NAMALWA (cell line): ENCODE measurements around the gene KAT2A.

Experiments
- DNase-seq: peaks from one replicate; pipeline ENCODE4 v3.0.0-alpha.2; 2015; ENCODE audit warnings: low spot score

The KAT2A gene

DNA sequence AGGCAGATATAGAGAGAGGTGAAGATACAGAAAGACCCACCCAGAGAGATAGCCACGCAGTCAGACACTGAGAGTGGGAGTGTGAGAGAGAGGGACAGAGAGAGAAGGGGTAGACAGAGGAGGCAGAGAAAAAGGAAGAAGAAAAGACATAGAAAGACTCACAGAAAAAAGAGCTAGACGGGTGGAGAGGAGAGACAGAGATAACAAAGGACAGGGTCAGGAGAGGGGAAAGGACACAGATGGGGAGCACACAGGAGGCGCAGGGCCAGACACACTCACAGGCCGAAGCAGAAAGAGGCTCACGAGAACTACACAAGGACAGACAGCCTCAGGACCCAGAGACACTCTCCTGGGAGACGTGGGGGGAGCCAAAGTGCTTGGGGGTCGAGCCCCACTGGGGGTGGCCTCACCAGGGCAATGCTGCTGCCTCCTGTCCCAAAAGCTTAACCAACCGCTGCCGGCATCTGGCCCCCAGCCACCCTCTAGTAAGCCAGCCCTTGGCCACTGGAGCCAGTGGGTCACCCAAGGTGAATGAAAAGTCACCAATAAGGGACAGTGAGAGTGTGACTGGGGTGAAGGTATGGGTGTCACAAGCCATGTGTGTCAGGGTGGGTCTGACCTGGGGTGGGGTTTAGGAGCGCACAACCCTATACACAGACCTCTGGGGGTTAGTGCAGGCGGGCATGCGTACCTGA, 26.6 kb downstream of the KAT2A start:
- no peak for DNase-seq

DNA sequence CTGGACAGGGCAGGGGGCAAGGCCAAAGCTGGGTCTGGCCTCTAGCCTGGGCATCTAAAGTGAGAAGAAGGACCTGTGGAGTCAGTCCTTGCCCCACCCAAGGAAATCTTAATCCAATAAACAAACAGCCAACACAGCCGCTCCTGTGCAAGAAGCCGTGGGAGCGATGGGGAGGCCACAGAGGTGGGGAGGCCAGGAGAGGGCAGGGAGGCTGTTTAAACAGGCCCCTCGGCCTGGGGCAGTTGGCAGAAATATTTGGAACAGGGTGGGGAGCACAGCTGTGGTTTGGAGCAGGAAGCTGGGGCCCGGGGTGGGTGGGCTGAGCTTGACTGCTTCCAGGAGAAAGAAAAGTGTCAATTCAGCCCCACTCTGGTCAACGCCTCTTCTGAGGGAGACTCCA, 28.2 kb downstream of the KAT2A start:
- DNase-seq, result no peak

DNA sequence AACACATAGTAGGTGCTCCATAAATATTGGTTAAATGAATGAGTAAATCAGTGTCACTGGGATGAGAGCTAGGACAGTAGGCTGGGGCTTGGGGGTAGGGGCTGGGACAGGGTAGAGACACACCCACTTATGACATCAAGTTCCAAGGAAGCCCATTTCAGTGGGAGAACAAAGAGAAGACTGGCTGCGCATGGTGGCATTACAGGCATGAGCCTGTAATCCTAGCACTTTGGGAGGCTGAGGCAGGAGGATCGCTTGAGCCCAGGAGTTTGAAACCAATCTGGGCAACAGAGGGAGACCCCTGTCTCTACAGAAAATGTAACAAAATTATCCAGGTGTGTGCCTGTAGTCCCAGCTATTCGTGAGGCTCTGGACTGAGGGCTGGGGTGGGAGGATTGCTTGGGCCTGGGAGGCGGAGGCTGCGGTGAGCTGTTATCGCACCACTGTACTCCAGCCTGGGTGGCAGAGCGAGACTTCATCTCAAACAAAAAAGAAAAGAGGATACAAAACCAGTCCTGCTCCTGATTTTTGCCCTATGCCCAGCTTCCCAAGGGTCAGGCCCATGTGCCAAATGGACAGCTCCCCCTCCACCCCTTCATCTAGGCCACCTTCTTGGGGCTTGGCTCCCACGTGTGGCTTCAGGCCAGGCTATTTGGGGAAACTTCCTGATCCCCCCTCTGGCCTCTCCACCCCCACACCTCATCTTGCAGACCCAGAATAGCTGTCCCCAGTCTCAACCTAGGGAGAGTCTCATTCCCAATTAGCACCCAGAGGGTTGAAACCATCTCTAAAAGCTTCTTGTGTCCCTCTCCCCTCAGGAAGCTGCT, 30.0 kb downstream of the KAT2A start:
- DNase-seq, result no peak

DNA sequence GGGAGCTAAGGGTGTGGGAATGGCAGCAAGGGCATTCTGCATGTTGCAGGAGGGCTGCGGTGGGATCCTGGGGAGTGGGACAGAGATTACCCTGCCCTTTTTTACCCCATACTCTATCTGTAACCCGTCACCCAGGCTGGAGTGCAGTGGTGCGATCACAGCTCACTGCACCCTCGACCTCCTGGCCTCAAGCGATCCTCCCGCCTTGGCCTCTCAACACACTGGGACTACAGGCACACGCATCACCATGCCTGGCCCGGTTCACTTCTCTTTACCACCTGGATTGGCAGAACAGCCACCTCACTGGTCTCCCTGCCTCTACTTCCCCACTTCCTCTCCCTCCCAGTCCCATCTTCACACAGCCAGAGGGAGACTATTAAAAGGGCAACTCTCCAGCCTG, 32.4 kb downstream of the KAT2A start:
- DNase-seq, result no peak

DNA sequence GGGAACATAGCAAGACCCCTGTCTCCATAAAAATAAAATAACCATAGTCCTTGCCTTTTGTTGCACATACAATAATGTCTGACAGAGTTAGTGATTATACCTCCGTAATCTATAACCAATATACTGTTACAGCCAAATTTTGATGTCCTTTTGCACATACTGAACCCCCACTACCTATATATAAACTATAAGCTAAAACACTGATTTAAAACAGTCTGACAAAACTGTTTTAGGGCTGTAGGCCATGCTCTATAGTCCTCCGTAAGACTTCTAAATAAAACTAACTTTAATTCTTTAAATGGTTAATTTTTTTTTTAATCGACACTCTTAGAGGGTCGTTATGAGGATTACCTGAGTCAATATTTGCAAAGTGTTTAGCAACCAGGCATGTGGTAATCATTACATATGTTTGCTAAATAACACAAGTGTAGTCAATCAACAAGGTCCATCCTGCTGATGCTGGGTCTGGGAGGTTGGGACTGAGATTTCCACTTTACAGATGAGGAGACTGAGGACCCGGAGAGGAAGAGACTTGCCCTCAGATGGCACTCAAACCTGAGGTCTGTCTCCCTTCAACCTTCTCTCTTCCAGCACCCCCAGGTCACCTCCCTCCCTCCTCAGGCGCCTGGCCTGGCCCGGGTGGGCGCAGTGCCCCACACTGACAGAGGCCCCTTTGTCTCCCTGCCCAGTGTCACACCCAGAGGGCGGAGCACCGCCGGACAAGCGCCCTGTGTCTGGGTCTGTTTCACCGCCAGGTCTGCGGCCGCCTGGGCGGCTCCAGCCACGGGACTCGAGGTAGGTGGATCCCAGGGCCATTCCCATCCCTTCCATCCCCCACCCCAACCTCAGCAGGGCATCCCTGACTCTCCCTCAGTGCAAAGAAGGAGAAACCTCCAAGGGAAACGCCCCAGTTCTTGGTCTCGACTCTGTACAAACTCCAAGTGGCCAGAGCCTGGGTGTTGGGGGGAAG, 33.1 kb downstream of the KAT2A start:
- DNase-seq, result no peak

DNA sequence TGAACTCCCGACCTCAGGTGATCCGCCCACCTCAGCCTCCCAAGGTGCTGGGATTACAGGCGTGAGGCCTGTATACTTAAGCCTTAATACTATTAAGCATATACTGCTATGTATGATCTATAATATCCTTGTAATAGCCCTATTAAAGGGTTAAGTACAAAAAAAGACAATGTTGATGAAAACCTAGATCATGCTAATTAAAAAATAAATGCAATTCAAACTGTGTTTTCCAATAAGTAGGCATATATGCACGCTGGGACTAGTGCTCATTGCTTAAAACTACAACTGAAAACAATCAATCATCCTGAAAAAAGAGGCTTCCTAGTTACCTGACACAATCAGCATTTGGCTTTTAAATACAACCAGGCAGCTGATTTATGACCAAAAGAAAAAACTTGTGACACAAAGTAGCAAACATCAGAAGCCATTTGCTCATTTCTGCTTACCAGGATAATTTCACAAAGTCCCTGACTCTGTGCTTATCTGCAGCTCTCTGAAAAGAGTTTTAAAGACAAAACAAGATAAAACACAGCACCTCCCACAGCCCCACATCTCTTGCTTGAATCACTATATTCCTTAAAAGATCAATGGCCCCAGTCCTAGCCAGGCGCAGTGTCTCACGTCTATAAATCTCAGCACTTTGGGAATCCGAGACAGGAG, 34.0 kb downstream of the KAT2A start:
- no peak for DNase-seq

DNA sequence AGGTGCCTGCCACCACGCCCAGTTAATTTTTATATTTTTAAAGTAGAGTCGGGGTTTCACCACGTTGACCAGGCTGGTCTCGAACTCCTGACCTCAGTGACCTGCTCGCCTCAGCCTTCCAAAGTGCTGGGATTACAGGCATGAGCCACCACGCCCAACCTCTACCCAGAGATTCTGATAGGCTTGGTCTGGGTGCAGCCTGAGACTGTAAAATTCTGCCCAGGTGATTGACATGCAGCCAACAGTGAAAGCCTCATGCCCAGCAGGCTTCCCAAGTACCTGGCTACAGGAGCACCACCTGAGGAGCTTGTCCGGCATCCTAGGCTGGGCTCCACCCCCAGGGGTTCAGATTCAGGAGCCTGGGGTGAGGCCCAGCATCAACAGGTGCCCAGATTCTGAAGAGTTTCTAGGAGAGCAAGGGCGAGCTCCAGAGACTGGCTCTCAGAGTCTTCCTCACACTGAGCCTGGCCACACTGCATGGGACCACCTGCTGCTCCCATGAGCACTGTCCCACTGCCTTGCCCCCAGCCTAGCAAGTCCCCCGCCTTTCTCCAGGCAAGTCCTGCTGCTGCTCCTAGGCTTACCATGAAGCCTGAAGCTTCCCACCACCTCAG, 39.5 kb downstream of the KAT2A start:
- DNase-seq, result no peak

DNA sequence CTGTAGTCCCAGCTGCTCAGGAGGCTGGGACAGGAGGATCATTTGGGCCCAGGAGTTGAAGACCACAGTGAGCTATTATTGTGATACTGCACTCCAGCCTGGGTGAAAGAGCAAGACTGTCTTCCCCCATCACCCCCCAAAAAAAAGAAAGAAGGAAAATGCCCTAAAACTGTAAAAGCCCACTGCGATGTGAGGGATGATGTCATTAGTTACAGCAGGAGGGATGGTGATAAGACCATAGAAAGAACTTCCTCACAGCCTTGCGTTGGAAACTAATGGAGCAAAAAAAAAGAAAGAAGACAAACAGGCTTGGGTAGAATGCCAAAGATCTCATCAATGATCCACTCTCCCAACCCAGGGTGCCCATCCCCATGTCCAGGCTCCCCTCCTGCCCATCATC, 41.6 kb downstream of the KAT2A start:
- DNase-seq, result no peak

DNA sequence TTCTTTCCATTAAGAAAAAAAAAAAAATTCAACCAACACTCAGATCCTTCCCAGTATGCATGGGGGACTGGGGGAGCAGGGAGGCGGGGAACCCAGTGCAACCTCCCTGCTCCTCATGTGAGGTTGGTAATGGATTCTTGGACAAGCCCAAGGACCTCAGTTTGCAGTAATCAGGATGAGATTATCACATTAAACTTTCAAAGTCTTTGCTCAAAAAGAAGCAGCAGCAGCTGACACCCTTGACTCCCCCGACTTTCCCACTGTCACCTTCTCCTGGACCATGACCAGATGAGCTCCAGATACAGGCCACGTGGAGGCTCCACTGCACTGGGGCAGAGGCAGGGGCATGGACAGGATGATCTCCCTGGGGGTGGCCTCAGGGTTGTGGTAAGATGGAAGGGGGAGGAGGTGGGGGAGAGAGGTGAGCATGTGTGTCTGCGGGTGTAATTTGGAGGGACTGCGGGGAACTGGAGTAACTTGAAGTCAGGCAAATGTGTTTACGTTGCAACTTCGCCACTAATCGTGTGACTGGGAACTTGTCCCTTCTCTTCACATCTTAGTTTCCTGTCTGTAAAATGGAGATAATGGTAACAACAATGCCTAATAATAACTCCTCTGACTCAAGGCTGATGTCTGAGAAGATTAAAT, 42.6 kb downstream of the KAT2A start:
- no peak for DNase-seq

DNA sequence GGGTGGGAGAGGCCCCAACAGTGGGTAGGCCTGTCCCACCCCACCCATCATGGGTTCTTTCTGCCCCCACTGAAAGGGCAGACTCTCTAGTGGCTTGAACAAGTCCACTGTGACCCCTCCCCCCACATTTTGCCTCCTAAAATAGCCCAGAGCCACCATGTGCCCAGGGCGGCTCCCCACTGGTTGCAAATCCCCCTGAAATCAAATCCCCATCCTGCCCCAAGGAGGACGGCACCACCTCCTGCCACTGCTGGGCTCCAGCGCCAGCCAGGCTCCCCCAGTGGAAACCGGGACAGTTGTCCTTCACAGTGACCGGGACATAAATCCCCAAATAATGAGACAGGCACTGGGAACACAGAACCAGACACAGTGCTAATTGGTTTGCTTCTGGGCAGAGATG, 43.4 kb downstream of the KAT2A start:
- no peak for DNase-seq

DNA sequence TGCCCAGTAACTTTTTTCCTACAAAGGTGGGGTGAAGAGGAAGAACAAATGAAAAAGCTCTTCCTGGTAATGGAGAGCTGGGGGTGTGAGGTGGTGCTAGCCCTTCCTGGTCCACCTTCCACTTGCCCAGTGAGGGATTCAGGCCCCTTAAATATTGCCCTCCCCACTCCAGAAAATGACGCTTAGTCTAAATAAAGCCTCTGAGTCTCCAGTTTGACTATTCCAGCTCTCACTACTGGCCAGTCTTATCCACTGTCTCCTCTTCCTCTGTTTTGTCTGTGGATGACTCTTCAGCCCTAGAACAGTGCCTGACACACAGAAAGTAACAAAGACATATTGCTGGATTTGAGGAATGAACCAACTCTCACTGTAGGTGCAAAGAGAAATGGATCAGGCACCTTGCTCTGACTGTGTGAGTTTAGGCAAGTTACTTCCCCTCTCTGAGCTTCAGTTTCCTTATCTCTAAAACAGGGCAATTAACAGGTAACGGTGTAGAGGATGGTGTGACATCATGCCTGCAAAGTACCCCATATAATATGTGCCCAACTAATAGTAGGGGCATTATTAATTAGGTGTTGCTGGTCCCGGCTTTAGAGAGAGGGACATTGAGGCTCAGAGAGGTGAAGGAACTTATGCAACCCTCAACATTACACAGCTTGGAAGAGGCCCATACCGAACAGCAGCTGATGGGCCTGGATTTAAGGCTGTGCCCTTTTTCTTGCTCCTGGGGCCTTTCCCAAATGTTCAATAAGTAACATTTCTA, 44.2 kb downstream of the KAT2A start:
- DNase-seq, result no peak

DNA sequence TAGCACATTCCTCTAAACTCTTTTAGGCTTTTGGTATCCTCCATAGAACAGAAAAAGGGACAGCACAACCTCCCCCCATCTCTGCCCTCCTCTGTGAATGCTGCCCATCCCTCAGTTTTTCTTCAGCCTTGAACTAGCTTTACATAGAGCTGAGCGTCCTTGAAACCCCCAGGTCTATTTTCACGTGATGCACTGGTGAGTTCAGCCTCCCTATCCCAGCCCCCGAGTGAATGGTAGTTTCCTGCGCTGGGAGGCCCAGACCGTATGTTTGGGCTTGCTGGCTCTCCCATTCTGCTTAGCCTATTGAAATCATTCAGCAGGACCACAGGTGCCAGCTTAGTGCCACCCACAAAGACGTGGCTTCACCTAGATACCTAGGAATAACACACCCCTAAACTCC, 45.4 kb downstream of the KAT2A start:
- DNase-seq, result no peak

DNA sequence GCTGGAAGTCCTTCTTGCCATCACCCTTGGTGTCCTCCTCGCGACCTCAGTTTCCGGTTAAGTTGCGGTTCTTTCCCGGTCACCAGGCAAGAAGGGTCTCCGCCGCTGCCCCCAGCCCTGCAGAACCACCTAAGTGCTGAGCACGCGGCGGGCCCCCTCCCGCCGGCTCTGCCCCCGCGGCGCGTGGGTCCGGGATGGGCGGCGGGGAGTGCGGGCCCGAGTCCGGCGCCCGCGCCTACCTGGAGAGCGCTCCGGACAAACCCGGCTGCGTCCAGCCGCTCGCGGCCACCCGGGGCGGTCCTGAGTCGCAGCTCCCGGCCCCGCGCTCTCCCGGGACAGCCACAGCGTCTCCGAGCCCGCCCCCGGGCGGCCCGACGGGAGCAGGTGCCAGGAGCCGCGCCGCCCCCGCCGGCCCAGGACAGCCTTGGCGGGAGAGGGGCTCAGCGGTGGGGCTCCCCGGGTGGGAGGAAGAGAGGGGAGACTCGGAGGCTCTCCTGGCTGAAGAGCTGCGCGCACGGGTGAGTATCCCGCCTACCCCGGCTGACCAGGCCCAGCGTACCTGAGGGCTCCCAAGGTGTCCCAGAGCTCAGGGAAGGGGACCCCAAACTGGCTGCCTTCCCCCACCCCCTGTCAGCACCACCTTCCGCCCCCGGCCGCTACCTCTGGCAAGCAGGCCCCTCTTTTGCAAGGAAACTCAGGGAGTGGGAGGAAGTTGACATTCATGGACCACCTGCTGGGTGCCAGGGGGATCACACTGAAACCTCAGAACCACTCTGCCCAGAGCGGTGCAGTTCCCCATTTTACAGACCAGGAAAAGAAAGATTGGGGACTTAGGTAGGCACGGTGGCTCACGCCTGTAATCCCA, 48.6 kb downstream of the KAT2A start:
- no peak for DNase-seq

DNA sequence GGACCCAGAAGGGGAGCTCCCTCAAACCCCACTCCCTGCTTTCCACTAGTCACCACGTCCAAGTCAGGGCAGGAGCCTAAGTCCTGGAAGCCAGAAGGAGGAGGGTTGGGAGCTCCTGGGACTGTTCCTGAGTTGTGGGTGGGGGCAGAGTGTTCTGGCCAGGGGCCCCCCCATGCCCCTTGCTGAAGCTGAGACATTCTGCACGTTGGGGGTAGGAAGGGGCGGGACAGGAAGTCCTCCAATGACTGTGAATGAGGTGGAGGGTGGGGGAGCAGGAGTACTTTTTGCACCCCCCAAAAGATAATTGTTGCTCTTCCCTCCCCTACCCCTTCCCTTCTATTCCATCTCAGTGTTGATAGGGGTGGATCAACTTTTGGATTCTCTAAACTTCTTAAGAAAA, 49.4 kb downstream of the KAT2A start:
- DNase-seq, result no peak

DNA sequence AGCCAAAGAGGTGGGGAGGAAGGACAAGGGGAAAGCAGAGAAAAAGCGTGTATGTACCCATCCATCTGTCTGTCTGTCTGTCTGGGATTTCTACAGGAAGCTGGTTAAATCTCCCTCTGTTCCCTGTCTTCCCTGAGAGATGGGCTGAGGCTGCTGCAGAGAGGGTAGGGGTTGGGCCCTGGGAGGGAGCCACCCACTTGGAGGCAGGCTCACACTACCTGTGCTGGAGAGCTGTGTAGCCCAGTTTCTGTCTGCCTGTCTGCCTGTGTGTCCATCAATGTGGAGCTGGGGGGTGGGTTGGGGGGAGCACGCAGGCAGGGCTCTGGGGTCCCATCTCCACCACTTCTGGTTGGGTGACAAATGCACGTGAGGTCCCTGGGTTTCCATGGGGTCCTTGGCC, 52.2 kb downstream of the KAT2A start:
- DNase-seq, result no peak

DNA sequence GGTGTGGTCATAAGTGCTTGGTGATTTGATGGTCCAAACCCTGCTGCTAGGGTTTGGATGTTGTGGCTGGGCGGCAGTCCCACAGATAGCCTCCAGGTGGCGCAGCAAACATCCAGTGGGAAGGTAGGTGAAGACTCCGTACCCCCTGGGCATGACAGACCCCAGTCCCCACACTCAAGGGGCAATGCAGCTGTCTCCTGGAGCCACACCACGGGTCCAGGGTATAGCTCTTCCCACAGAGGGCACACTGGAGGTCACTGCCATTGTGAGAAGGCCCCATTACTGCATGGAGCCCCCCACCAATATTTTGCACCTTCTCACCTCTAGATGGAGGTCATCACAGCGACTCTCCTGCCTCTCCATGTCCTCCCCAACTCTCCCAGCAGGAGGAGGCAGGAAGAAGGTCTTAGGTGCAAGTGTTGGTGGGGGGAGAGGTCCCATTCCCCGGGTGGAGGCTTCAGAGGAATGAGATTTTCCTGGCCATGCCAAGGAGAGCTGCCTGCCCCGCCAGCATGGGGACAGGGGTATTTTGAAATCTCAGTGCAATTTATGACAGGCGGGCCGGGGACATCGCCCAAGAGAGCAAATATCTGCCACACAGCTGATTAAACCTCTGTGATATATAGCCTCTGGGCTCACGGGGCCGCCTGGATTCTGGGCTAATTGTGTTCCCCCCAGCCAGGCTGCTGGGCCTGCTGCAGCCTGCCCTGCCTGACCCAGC, 53.6 kb downstream of the KAT2A start:
- peak; percentile 76 for DNase-seq

DNA sequence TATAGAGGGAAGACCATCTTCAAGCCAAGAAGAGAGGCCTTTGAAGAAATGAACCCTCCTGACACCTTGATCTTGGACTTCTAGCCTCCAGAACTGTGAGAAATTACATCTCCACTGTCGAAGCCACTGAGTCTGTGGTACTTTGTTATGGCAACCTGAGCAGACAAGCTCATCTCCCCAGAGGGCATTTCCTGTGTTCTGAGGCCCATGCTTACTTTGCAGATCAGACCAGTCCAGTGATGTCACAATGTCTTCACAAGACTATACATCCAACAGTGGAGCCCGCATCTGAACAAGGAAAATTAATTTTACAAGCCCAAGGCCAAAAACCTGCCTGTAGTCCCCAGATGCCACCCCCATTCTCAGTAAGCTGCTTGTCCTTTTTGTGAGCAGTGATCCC, 56.0 kb downstream of the KAT2A start:
- peak; percentile 24 for DNase-seq
